ENCODE measurements around the gene KIF3A.

Gene KIF3A

DNA sequence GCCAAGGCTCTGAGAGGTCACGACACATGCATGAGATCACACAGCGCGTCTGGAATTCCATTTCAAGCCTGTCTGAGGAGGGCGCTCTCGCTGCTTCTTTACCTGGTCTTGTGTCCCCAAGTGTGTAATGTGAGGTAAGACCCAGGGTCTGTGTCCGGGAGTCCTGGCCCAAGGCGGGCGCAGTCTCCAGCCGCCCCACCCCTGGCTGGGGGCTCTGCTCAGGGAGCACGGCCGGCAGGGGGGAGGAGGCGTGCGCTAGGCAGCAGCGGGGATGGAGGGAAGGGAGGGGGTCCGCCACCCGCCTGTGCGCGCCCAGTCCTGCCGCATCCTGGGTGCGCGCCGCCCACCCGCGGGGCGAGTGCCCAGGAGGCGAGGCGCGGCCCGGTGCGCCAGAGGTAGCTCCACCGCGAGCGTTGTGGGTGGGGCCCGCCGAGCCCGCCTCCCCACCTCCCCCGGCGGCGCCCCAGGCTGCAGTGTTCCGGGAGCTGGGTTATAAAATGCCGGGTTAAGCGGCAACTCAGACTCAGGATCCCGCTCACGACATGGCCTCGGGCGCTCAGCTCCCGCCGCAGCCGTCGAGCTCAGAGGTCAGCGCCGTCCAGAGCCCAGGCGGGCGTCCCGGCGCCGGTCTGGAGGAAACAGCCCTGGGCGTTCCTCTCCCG lies 9.7 kb upstream of the KIF3A start, which contains the start of gene CCNI2:
TSS of gene CCNI2 (plus strand) at position 473 of the 662 bp plus-strand sequence. CDS start at position 543, 70 bp downstream.
- TF ChIP-seq ZFX (IDR thresholded peaks at IDR 0.05): no peak
- TF ChIP-seq, protein P1, sequence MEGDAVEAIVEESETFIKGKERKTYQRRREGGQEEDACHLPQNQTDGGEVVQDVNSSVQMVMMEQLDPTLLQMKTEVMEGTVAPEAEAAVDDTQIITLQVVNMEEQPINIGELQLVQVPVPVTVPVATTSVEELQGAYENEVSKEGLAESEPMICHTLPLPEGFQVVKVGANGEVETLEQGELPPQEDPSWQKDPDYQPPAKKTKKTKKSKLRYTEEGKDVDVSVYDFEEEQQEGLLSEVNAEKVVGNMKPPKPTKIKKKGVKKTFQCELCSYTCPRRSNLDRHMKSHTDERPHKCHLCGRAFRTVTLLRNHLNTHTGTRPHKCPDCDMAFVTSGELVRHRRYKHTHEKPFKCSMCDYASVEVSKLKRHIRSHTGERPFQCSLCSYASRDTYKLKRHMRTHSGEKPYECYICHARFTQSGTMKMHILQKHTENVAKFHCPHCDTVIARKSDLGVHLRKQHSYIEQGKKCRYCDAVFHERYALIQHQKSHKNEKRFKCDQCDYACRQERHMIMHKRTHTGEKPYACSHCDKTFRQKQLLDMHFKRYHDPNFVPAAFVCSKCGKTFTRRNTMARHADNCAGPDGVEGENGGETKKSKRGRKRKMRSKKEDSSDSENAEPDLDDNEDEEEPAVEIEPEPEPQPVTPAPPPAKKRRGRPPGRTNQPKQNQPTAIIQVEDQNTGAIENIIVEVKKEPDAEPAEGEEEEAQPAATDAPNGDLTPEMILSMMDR (conservative IDR thresholded peaks at IDR 0.05): no peak; the same call in 1 of the 2 replicates
- no peak within 1 kb of the TSS for H3K27ac ChIP-seq

DNA sequence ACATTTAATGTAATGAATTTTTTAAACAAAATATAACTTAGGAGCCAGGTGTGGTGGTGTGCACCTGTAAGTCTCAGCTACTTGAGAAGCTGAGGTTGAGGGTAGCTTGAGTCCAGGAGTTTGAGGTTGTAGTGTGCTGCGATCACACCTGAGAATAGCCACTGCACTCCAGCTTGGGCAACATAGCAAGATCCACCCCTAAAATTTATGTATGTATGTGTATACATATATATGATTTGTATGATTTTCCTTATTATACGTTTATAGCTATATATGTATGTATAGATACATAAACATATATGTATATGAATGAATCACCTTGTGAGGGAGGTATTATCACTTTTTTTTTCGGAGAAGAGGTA lies 9.2 kb upstream of the KIF3A start:
- H3K27ac ChIP-seq: no peak overlapping the region
- TF ChIP-seq, protein P1 (conservative IDR thresholded peaks at IDR 0.05): no peak
- TF ChIP-seq ZFX (IDR thresholded peaks at IDR 0.05): no peak

DNA sequence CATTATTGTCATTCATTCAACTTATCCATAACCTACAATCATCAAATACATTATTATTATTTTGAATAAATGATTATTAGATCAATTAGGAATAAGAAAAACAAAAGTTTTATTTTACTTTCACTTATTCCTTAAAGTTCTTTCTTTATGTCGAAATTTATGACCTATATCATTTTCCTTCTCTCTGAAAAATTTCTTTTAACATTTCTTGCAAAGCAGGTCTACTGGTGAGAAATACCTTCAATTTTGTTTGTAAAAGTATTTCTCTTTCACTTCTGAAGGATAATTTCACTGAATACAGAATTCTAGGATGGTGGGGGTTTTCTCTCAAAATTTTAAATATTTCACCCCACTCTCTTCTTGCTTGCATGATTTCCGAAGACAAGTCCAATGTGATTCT lies 7.3 kb upstream of the KIF3A start:
- H3K27ac ChIP-seq: no peak overlapping the region
- TF ChIP-seq, protein P1 (conservative IDR thresholded peaks at IDR 0.05): no peak
- TF ChIP-seq ZFX (IDR thresholded peaks at IDR 0.05): no peak

DNA sequence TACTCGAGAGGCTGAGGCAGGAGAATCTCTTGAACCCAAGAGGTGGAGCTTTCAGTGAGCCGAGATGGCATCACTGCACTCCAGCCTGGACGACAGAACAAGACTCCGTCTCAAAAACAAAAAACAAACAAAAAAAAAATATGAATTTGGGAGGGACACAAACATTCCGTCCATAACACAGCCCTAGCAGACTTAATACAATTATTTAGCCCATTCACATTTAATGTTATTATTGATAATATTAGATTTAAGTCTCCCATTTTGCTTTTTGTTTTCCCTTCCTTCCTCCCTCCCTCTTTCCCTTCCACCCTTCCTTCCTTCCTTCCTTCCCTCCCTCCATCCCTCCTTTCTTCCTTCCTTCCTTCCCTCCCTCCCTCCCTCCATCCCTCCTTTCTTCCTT lies 5.3 kb upstream of the KIF3A start:
- no peak for TF ChIP-seq ZFX (IDR thresholded peaks at IDR 0.05)
- TF ChIP-seq, protein P1 (conservative IDR thresholded peaks at IDR 0.05): no peak
- no peak overlapping the region for H3K27ac ChIP-seq

DNA sequence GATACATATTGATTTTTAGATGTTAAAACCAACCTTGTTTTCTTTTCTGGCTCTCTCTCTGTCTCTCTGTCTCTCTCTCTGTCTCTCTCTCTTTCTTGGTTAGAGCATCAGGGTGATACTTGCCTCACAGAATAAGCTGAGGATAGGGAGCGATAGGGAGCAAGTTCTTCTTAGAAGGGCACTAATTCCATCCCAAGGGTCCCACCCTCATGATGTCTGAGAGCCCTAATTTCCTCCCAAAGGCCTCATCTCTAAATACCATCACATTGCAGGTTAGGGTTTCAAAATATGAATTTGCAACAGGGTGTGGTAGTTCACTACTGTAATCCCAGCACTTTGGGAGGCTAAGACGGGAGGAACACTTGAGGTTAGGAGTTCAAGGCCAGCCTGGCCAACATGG lies 4.8 kb upstream of the KIF3A start:
- no peak overlapping the region for H3K27ac ChIP-seq
- TF ChIP-seq ZFX (IDR thresholded peaks at IDR 0.05): no peak
- TF ChIP-seq, protein P1 (conservative IDR thresholded peaks at IDR 0.05): no peak

DNA sequence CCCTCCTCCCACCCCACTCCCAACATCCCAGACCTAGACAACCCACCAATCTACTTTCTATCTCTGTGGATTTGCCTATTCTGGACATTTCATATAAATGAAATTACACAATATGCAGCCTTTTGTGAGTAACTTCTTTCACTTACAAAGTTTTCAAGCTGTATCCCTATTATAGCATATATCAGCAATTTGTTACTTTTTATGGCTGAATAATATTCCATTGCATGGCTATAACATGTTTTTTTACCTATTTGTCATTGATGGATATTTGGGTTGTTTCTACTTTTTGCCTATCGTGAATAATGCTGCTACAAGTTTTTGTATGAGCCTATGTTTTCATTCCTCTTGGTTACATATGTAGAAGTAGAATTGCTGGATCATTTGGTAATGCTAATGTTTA lies 1.9 kb upstream of the KIF3A start:
- H3K27ac ChIP-seq: no peak overlapping the region
- TF ChIP-seq, protein P1 (conservative IDR thresholded peaks at IDR 0.05): no peak
- TF ChIP-seq ZFX (IDR thresholded peaks at IDR 0.05): no peak

DNA sequence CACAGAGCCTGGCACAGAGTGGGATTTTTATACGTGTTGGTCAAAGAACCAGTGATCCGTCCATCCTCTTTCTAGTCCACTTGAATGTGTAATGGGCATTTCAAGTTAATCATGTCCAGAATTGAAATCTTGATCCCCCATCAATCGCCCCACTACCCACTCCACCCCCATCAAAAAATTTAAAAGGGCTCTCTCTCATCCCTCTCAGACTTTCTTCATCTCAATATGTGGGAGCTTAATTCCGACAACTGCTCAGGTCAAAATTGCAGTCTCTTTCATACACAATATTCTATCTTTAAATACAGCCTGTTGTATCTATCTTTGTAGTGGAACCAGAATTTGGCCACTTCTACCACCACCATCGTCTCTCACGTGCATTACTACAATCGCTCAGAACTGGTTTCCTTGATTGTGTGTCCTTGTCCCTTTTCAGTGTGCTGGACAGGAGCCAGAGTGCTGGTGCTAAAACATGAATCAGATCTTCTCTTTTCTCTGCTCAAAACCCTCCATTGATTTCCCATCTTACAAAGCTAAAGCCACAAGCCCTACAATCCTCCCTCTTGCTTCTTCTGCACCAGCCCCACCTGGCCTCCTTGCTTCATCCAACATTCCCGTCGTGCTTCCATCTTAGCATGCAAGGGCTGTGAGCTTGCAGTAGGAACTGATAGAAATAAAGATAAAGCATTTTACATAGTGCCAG lies 786 bp upstream of the KIF3A start:
- H3K27ac ChIP-seq: peak overlapping the region; percentile 32
- no peak for TF ChIP-seq ZFX (IDR thresholded peaks at IDR 0.05)
- TF ChIP-seq, protein P1 (conservative IDR thresholded peaks at IDR 0.05): no peak
